Neural cell (in vitro differentiated cells): ENCODE results near the gene ICAM2. TPM values are rescaled to one million over a fixed set of nuclear protein-coding genes. Genes with fewer than 3 reads are reported as not detected.

Experiments
- H2AFZ ChIP-seq: fragments of 200-600, 300-800 bp; sonication (generic), shearing (Covaris generic); 2 replicates; pipeline ENCODE4 v1.6.0; 2014; ENCODE audit warnings: low read depth, mild to moderate bottlenecking, antibody characterized with exemption, low read length, moderate library complexity
- H3F3A ChIP-seq: fragments of 200-600 bp; shearing (Covaris generic); 2 replicates; pipeline ENCODE4 v1.6.1; 2016; ENCODE audit warnings: mild to moderate bottlenecking, moderate library complexity, mixed read lengths, antibody characterized with exemption, low read length; ENCODE audit not compliant: insufficient read depth, poor library complexity, severe bottlenecking
- H3K27ac ChIP-seq: fragments of 200-600, 300-800 bp; sonication (generic), shearing (Covaris generic); 2 replicates; pipeline ENCODE4 v1.5.1; 2014; ENCODE audit warnings: mild to moderate bottlenecking, low read length, moderate library complexity
- H3K27me3 ChIP-seq: fragments of 300-800, 200-600 bp; sonication (generic), shearing (Covaris generic); 2 replicates; pipeline ENCODE4 v1.6.0; 2014; ENCODE audit warnings: mild to moderate bottlenecking, low read depth, low read length, moderate library complexity; ENCODE audit not compliant: insufficient read depth
- H3K36me3 ChIP-seq: fragments of 300-800, 200-600 bp; sonication (generic), shearing (Covaris generic); 2 replicates; pipeline ENCODE4 v1.5.1; 2014; ENCODE audit warnings: mild to moderate bottlenecking, antibody characterized with exemption, low read length, moderate library complexity; ENCODE audit not compliant: insufficient read depth
- H3K4me2 ChIP-seq: fragments of 300-800, 200-600 bp; sonication (generic), shearing (Covaris generic); 2 replicates; pipeline ENCODE4 v1.6.0; 2014; ENCODE audit warnings: mild to moderate bottlenecking, low read length
- H3K4me3 ChIP-seq: fragments of 300-800, 200-600 bp; sonication (generic), shearing (Covaris generic); 2 replicates; pipeline ENCODE4 v1.5.1; 2014; ENCODE audit warnings: mild to moderate bottlenecking, low read length, moderate library complexity
- H3K79me2 ChIP-seq: fragments of 200-600 bp; shearing (Covaris generic); replicated peaks from 2 replicates; pipeline ENCODE4 v1.6.0; 2014; ENCODE audit warnings: mild to moderate bottlenecking, low read length, moderate library complexity; ENCODE audit not compliant: insufficient read depth
- H3K9ac ChIP-seq: fragments of 300-800, 200-600 bp; sonication (generic), shearing (Covaris generic); 2 replicates; pipeline ENCODE4 v1.6.1; 2016; ENCODE audit warnings: mild to moderate bottlenecking, low read length, mixed read lengths
- H3K9me2 ChIP-seq: fragments of 200-600 bp; shearing (Covaris generic); 2 replicates; pipeline ENCODE4 v1.6.1; 2016; ENCODE audit warnings: mild to moderate bottlenecking, low read length, mixed read lengths; ENCODE audit not compliant: insufficient read depth
- H3K9me3 ChIP-seq: fragments of 200-600, 300-800 bp; sonication (generic), shearing (Covaris generic); 2 replicates; pipeline ENCODE4 v1.6.1; 2016; ENCODE audit warnings: mild to moderate bottlenecking, mixed run types, low read length, moderate library complexity, mixed read lengths
- H4K20me1 ChIP-seq: fragments of 200-600 bp; shearing (Covaris generic); 2 replicates; pipeline ENCODE4 v1.6.1; 2016; ENCODE audit warnings: mild to moderate bottlenecking, mixed run types; ENCODE audit not compliant: insufficient read depth
- CTCF ChIP-seq: fragments of 450-650 bp; IDR thresholded peaks from 2 replicates; pipeline ENCODE4 v1.5.1; 2014; ENCODE audit warnings: antibody characterized with exemption, mild to moderate bottlenecking, moderate library complexity; ENCODE audit not compliant: poor library complexity, severe bottlenecking
- EP300 ChIP-seq: fragments of 450-650 bp; conservative IDR thresholded peaks from 2 replicates; pipeline ENCODE4 v1.6.1; 2014; ENCODE audit warnings: antibody characterized with exemption, mild to moderate bottlenecking, moderate library complexity; ENCODE audit not compliant: poor library complexity, severe bottlenecking
- EZH2 ChIP-seq: fragments of 200-600, 300-800 bp; shearing (Covaris generic), sonication (generic); IDR thresholded peaks from 2 replicates; pipeline ENCODE4 v1.6.1; 2014; ENCODE audit warnings: antibody characterized with exemption, low read length, borderline replicate concordance, mild to moderate bottlenecking; ENCODE audit not compliant: insufficient read depth, poor library complexity, severe bottlenecking
- MXI1 ChIP-seq: fragments of 450-650 bp; conservative IDR thresholded peaks from 2 replicates; pipeline ENCODE4 v1.6.1; 2014; ENCODE audit warnings: antibody characterized with exemption, mild to moderate bottlenecking; ENCODE audit not compliant: poor library complexity, severe bottlenecking
- POLR2AphosphoS5 ChIP-seq: IDR thresholded peaks from 2 replicates; pipeline ENCODE4 v1.6.1; 2012
- RAD21 ChIP-seq: fragments of 450-650 bp; conservative IDR thresholded peaks from 2 replicates; pipeline ENCODE4 v1.6.1; 2014; ENCODE audit warnings: antibody characterized with exemption, mild to moderate bottlenecking, moderate library complexity
- REST ChIP-seq: IDR thresholded peaks from 2 replicates; pipeline ENCODE4 v1.6.1; 2012; ENCODE audit warnings: borderline replicate concordance
- SMC3 ChIP-seq: fragments of 450-650 bp; conservative IDR thresholded peaks from 2 replicates; pipeline ENCODE4 v1.6.1; 2014; ENCODE audit warnings: antibody characterized with exemption, mild to moderate bottlenecking, moderate library complexity; ENCODE audit not compliant: poor library complexity
- TAF1 ChIP-seq: IDR thresholded peaks from 2 replicates; pipeline ENCODE4 v1.6.1; 2012; ENCODE audit warnings: low read depth
- polyA plus RNA-seq: library from polyadenylated mRNA; depleted of rRNA; stranded (reverse); fragments of >200 nt; gene quantifications from 2 replicates; pipeline ENCODE4 v1.2.3, GENCODE V29; 2014

The ICAM2 gene
- polyA plus RNA-seq, 1 donor from 2014 or later: not detected

- no peaks in the 10 kb centered on the region for H3K79me2 ChIP-seq
- no peaks in the 10 kb centered on the region for H4K20me1 ChIP-seq
- no peak overlapping the region for H3K9ac ChIP-seq
- H3F3A ChIP-seq: no peaks in the 10 kb centered on the region
- H3K9me2 ChIP-seq: no peaks in the 10 kb centered on the region
- H3K4me3 ChIP-seq: no peak overlapping the region
- no peaks in the 10 kb centered on the region for H3K27me3 ChIP-seq
- no peaks in the 10 kb centered on the region for H3K9me3 ChIP-seq
- TF ChIP-seq RAD21: no peak
- no peak for TF ChIP-seq SMC3
- TF ChIP-seq EP300: no peak
- TF ChIP-seq POLR2AphosphoS5: no peak
- no peak for TF ChIP-seq TAF1
- H3K36me3 ChIP-seq: no peaks in the 10 kb centered on the region
- no peak overlapping the region for H3K27ac ChIP-seq
- H3K4me2 ChIP-seq: no peak overlapping the region
- H2AFZ ChIP-seq: no peak overlapping the region
These were observed 16.7 kb upstream of the ICAM2 start for GRCh38 chr17:64037180-64037579.

GRCh38 chr17:64036198-64036922 is 15.9 kb upstream of the ICAM2 start:
- no peak overlapping the region for H3K4me2 ChIP-seq

More at GRCh38 chr17:64036198-64036922, 15.9 kb upstream of the ICAM2 start:
- TF ChIP-seq CTCF (no peak), RAD21 (no peak), POLR2AphosphoS5 (no peak), EP300 (no peak), TAF1 (no peak), MXI1 (no peak), REST (no peak), EZH2 (no peak)
- no peak overlapping the region for H2AFZ ChIP-seq
- H3K4me3 ChIP-seq: no peak overlapping the region
- H4K20me1 ChIP-seq: no peaks in the 10 kb centered on the region
- H3K9me2 ChIP-seq: no peaks in the 10 kb centered on the region
- H3K79me2 ChIP-seq: no peaks in the 10 kb centered on the region
- no peaks in the 10 kb centered on the region for H3K36me3 ChIP-seq
- H3K27ac ChIP-seq: no peak overlapping the region
- H3K9me3 ChIP-seq: no peaks in the 10 kb centered on the region
- H3F3A ChIP-seq: no peaks in the 10 kb centered on the region
- H3K27me3 ChIP-seq: no peaks in the 10 kb centered on the region
- no peak overlapping the region for H3K9ac ChIP-seq
